SW480 (cell line): ENCODE results near the gene TRAM2.

Experiments used
- DNase-seq: peaks from one replicate; pipeline ENCODE4 v3.0.0-alpha.2; 2016; ENCODE audit warnings: low spot score

TRAM2 gene

DNA sequence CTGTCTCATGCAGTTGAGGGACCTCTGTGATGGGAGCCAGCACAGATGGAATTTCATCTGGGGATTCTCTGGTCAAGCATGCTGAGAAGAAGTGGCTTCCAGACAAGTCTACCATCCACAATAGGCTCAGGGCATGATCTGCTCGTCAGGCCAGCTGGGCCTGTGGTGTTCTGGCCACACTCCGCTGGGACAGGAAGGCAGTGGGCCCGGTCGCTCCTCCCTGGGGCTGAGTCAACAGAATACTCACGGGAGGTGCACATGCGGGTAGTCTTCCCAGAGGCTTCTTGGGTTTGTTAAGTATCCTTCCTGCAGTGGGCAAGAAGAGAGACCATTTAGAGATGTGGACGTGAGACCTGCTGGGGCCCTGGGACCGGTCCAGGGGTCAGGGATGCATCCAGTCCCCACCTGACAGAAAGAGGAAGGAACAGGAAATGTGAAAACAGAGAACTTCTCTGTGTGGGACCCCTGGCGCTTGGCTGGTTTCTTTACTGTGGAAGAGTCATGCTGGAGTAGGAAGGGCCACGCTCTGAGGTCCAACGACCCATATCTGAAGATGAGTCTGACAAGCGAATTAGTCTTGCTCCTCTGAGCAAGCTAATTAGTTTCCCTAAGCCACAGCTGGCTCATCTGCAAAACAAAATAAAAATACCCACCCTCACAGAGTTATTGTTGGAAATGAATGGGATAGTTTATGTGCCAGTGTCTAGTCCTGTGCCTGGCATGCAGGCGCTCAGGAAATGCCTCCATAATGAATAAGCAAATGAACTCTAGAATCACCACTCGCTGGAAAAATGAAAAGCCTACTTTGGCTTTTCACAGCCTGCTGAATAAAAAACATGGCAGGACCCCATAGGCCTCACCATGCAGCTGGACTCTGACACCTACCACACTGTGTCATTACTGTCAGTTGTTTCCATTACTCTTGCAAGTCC, 67.3 kb downstream of the TRAM2 start:
- no peak for DNase-seq

DNA sequence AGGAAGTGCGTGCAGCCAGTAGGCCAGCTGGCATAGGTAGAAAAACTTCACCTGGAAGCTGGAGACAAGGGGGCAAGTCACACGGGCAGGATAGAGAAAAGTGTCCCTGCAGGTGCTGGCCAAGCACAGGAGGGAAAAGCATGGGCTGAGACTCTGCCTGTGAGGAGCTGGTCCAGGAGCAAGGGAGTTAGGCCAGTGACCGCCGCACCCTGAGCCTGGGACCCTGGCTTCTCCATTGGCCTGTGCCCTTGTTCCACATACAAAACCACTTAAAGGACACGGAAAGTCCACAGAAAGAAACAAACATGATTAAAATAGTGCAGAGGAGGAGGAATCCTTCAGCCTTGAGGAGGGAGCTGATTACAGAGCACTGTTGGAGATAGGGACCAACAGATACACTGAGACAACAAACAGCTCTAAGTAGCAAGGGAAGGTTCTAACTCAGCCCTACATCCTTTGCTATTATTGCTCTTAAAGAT, 68.6 kb downstream of the TRAM2 start:
- no peak for DNase-seq

DNA sequence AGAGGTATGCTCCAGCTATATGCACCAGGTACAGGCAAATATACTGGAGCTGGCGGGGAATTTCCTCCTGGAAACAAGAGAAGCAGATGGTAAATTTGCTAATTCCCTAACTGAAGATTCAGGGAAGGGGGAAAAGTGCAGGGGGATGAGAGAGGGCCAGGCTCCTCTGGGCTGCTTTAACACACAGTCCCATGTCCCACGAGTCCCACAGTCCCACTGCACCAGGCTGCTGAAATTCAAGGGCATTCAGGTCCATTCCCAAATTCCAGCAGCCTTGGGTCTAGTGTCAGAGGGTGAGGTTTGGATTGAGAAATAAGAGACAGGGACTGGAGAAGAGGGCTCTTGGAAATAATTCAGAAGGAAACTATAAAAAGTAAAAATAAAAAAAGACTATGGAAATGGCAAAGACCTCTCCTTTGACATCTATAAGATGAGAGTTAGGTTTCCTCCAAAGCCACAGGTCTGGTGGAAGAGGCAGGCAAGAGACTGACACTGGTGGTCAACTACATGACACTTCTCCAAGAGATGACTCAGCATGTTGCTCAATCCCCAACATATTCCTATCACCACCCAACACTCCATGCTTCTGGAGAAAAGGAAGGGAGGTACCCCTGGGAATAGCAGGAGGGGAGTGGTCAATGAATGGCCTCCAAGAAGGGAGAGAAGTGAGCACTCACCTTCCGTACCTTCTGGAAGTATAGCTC, 69.2 kb downstream of the TRAM2 start:
- no peak for DNase-seq

DNA sequence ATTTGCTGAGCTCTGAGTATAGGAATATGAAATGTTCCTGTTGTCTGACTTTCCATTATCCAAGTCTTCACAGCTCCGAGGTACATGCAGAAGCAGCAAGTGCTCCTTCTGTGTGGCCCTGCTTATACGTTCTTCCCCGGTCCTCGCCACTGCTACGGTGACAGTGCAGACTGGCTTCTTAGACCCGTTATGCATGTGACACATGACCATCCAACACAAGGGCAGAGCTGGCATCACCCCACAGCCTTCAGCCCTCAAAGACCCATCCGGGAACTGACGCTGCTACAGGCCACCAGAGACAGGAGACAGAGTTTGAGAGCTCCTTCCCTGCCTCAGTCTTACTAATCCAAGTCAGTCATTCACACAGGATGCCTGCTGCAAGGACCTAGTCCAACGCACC, 70.4 kb downstream of the TRAM2 start:
- no peak for DNase-seq

DNA sequence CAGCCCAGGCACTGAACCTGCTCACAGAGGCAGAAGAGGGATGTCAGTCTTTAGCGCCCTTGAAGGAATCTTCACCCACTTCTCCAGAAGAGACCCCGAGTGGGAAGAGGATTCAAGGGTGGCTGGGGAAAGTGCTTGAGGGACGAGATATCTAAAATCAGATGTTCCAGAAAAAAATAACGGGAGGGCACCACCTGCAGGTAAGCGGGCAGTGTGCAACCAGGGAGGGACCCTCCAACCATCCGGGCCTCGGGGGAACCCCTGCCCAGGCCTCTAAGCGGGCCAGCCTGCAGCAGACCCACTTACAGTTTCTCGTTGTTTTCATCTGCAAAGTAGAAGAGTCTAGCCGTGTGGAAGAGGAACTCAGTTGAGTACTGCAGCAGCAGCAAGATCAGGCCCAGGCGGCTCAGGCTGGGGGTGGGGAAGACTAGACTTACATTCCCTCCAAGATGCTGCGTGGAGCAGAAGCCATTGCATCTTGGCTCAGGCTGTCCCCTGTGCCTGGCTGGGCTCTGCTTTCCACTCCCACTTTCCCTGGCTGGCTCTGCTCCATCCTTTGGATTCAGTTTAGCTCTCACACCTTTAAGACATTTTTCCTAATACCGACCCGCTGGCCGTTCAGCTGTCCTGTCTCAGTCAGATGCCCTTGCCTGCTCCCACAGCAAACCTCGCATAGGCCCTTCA, 71.0 kb downstream of the TRAM2 start:
- no peak for DNase-seq

DNA sequence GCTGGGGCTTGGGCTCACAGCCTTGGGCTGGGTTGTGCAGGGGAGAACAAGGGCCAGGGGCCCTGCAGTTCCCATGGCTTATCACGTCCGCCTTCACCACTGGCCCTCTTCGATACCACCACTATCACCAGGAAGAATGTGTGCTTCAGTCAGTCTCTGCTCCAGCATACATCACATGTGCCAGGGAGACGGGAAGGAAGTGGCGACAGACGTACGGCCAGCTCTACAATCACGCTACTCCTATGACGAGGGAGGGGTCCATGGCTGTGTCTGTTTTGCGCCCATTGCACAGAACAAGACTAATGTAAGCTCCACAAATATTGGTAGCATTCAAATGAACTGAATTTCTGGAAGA, 72.1 kb downstream of the TRAM2 start:
- no peak for DNase-seq

DNA sequence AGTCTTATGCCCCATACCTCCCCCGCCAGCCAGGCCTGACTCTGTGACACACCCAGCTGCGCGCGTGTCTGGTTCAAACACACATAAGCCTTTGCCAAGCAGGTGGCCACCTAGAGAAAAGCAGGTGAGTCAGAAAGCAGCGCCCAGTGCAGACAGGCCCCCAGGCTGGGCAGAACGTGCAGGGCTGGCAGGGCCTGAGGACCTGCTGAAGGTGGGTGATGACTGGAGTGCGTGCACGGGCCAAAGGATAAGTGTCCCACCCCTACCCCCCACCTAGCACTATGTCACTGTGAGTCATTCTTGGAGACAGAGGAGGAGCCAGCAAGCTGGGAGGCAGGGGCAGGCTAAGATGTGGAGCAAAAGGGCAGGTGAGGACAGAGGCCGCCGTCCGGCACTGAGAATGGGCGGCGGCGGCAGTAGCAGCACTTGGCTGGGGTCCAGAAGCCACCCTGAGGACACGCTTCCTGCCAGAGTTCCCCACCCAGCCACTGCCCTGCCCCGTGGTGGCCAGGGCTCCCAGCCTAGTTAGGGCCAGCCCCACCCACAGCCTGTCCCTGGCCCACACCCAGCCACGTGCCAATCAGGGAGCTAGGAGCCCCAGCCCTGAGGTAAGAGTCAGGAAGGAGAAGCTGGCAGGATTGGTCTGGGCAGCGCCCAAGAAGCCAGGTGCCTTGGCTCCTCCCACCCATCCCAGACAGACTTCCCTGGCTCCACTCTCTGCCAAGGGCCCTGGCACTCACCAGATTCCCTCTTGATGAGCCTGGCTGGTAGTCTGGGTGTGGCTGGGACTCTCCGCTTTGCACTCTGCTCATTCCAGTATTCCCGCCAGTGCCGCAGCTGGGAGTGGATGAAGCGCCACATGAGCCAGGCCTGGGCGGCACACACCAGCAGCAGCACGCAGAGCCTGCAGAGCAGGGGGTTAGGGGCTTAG, 72.7 kb downstream of the TRAM2 start:
- DNase-seq: peak; percentile 95

DNA sequence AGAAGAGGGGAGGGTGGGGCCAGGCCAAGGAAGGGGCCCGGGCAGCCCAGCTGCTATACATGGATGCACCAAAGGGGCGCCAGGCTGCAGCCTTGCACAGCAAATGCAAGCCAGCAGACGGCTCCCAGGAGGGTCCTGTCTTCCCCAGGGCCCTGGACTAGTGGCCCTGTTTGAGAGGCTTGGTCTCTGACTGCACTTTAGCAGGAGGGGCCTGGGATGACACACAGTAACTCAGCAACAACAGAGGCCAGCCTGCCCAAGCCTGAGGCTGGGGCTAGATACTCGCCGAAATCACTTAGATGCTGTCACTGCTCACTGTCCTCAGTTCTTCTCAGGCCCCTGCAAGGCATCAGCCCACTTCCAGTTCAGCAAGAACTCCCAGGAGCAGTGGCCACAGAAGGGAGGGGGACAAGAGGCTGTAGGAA, 73.5 kb downstream of the TRAM2 start:
- DNase-seq: no peak

DNA sequence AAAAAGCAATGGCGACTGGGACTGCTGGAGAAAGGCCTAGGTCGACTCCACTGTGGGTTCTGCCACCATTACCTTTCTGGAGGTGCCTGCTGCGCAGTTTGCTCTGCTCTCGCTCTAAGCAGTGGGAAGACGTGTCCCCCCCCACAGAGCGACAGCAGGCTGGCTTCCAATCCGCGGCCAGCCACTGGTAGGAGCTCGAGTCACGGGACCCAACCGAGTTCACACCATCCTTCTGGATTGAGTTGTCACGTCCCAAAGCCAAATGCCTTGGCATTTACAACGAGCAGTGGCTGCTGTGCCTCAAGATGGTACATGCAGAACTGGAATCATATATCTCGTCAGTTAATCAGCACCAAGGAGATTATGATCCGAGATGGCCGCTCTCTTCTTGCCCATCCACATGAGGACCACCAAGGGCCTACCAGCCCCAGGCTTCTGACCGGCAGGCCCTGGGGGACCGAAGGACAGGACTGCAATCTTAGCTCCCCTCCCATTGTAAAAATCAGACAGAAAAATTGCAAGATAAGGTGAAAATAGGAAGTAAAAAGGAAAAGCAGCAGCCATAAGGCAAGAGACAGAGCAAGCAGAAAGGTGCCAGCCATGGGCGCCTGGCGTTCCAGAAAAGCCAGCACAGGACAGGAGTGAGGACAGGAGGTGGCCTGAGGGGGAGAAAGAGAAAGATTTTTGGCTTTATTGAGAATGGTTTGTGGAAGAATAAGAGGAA, 74.4 kb downstream of the TRAM2 start:
- DNase-seq: no peak

DNA sequence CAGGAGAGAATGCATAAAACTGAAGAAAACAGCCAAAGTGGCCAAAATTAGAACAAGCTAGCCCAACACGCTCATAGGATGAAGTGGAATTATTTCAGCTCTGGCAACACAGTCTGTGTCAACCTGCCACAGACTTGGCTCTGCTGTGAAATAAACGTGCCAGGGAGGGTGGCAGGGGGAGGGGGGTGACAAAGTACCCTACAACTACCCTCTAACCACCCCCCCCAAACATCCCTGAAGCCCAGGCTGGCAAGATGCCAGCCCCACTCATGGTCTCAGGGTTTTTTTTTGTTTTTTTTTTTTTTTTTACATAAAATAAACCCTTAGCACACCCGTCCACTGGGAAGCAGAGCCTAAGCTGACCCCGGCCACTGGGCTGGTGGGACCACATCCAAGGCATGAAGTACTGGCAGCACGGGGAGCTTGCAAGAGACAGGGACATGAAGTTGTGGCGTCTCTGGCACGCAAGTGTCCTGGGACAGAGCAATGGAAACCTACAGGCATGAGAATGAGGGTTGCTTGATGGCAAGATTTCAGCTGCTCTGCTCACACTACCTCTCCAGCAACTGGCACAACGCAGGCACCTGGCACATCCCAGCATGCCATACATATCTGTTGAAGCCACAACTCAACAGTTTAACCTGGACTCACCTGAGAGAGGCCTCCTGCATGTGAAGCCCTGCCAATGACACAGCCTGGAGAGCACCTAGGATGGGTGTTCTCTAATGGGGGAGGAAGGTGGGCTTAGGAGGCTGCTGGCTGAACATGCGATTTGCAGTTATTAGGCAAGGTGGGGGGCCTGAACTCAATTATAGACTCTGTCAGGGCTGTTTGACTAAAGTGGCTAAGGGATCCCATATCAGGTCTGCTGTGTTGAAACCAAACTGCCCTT, 76.4 kb downstream of the TRAM2 start:
- DNase-seq: no peak

DNA sequence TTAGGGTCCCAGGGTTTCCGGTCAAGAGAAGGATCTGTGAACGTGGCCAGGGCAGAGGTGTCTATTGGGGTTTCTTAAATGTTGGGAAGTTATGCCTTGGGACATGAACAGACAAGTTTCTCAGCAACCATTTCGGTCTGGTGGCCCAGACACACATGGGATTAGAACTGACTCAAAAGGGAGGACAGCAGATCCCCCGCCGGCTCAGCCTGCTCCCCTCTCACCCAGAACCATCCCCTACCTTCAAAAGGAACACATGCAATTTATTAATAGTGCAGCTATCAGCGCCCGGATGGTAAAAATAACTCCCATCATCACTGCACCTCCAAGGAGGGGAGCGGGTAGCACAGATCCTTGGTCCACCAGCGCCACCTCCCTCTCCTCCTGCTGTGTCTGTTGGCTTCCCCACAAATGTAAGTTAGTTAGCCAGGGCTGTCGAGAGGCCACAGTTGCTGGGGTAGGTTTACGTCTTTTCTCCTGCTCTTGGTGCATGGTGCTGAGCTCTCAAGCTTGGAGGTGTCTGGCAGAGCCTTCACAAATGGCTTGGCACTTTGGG, 77.1 kb downstream of the TRAM2 start:
- DNase-seq: no peak

DNA sequence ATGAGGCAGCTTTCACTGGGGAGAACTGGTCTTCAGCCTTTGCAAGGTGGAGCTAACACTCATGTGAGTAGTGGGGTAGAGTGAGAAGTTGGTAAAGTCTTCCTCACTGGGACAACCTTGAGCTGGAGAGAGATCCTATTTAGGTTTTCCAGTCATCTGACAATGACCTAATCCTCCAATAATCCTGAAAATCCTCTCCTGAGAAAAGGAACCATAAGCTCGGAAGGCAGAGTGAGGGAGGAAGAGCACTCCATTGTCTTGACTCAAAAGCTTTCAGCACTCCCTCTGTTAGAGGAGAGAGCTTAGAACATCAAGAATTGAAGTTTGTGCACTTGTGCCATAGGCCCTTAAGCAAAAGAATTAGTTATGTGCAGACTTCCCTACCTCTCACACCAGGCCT, 77.8 kb downstream of the TRAM2 start:
- no peak for DNase-seq

DNA sequence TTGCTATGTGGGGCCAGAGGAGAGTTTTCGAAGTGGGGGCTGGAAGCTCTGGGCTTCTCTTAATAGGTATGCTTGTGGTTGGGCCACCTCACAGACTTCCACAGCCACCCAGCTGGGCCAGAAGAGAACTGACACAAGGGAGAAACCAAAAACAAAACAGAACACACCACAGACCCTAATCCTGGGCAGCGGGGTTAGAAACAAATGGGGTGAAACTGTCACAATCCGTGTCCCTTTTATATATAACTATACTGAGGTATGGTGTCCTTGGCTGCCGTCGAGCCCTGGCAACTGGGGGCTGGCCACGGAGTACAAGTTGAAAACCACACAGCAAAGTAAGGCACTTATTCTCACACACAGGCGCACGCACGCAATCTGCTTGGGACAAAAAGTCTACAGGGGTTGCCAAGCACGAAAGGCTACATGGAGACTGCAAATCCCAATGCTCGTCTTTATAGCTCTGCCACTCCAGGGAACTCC, 78.3 kb downstream of the TRAM2 start:
- no peak for DNase-seq

DNA sequence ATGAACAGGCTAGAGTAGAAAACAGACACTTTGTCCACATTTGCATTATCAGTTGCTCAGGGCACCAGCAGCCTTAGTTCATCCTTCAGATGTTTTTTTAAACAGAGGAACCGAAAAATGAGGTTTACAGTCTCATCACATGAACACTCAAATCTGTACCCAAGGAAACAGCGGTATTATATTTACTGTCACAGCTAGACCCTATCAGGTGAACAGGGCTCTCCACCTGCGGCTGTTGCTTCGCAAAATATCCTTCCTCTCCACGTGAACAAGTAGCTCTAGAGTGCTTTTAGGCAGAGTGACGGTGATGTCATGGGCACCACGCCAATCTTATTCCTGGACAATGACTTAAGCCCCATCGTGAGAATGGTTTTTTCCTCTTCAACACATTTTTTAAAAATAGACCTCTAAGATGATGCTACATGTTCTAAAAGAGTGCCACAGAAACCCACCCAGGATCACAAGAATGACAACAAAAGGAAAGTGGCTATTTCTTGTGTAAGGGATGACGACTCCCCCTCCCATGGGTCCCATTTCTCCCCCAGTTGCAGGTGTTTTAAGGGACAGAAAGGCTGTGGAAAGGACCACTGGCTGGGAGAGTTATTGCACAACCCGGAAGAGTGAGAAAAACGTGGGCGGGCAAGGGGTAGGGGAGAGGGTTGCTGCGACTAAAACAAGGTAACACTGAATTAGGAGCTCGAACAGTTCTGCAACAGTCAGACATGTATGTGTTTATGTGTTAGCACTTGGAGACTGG, 79.0 kb downstream of the TRAM2 start:
- no peak for DNase-seq

DNA sequence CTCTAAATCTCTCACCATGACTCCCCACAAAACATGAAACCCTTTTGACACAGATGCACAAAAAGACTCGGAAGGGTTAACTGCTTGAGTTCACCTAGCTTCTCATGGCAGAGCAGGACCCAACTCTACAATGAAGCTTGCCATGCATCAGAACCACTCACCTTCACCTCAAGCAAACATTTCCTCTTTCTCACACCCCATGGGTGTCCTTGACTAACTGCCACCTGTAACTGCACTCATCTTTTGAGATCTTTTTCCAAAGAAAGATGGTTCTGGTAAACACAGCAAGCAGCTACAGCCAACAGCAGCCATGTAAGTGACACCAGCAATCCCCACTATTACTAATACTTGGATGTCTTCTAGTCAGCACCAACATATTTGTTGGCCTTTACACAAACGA, 80.2 kb downstream of the TRAM2 start:
- DNase-seq: no peak

DNA sequence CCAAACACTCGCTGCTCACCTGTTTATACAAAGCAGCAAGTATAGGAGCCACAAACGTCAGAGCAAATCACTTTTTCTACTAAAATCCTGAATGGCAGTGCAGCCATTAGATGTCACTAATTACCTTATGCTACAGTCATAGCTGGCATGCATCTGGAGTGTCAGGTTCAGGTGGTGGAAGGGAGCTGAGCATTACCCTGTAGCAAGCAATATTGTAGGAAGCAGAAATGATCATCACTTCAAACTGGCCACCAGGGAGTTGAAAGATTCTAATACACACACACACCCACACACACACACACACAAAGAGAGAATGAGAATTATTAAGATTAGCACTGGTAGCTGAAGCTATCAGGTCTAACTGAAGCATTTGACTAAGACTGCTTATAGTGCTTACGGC, 80.9 kb downstream of the TRAM2 start:
- DNase-seq: no peak

DNA sequence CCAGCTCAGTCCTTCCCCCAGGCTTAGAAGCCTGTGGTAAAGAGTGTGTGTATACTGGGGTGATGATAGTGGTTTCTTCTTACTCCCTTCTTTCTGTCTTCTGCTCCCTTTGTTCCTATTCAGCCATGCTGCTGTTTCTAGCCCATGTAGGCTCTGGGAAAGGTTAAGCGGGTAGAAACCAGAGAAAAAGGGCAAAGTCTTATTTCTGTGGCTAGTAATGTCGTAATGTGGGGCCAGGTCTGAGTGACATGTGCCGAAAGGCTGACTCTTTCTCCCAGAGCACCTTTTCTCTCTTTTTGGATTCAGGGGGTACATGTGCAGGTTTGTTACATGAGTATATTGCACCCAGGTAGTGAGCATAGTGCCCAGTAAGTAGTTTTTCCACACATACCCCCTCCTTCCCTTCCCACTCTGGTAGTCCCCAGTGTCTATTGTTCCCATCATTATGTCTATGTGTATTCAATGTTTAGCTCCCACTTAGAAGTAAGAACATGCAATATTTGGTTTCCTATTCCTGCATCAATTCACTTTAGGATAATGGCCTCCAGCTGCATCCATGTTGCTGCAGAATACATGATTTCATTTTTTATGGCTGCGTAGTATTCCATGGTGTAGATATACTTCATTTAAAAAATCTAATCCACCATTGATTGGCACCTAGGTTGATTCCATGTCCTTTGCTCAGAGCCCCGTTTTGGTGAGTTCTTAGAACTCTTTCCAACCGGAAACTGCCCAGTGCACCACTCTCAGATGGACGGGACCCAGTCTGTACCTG, 82.4 kb downstream of the TRAM2 start:
- no peak for DNase-seq

DNA sequence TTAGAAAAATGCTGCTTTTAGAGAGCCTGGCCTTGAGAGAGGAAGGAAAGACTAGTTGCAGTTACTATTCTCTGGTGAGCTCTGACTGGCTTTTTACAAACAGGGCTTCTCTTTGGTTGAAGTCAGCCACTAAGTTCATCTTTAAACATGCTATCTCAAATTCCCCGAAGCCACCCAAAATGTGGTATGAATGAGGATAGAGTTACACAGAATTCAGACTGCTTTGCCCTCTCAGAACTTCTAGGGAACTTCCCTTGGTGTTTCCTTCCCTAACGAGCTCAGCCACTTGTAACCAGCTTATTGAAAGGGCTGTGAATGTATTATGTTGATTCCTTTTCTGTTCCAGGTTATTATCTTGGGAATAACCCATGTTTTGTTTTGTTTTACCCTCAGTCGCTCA, 83.2 kb downstream of the TRAM2 start:
- DNase-seq: no peak
